HG03457 (cell line): ENCODE measurements around the gene RAPGEF3.

ENCODE experiments used
- ATAC-seq: cut with Tn5 transposase; IDR thresholded peaks from one replicate; pipeline ENCODE4 v1.9.1; 2021; ENCODE audit warnings: moderate number of reproducible peaks; ENCODE audit not compliant: unreplicated experiment

Gene RAPGEF3

DNA sequence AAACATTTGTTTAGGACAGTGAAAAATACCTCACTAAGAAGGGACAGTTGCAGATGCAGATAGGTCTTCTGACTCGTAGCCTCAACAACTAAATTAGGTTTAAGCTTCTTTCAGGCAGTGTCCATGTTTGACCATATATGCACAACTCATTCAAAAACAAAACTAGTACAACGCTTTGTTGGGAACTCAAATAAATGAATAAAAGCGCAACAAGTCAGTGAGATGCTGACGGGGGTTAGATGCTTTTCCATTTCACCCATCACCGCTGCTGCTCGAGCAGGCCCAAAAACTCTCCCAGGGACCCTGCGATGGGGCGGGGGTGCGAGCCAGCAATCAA lies 53.5 kb downstream of the RAPGEF3 start:
- ATAC-seq, result no peak

- ATAC-seq, result no peak
Observed at GRCh38 chr12:47704719-47705118, 54.0 kb downstream of the RAPGEF3 start.

DNA sequence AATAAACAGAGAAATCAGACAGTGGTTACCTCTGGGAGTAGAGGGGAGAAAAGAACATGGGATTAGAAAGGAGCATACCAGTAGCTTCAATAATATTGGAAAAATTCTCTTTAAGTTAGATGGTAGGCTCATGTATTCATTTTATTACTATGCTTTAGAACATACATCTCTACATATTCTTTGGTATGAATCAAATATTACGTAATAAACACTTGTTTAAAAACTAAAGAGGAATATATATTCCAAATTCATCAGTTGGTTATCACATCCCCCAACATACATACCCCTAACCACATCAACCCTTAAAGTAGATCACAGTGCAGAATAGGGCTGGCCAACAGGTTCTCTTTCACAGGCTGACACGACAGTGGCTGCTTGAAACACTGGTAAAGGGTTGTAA lies 58.4 kb downstream of the RAPGEF3 start:
- no peak for ATAC-seq

GRCh38 chr12:47698631-47699030 lies 60.0 kb downstream of the RAPGEF3 start:
- no peak for ATAC-seq

- ATAC-seq, result no peak
Observed at GRCh38 chr12:47698055-47698454, 60.6 kb downstream of the RAPGEF3 start.

- no peak for ATAC-seq
Observed at GRCh38 chr12:47689215-47689614, 69.5 kb downstream of the RAPGEF3 start.

GRCh38 chr12:47687636-47688035 lies 71.0 kb downstream of the RAPGEF3 start:
- no peak for ATAC-seq

DNA sequence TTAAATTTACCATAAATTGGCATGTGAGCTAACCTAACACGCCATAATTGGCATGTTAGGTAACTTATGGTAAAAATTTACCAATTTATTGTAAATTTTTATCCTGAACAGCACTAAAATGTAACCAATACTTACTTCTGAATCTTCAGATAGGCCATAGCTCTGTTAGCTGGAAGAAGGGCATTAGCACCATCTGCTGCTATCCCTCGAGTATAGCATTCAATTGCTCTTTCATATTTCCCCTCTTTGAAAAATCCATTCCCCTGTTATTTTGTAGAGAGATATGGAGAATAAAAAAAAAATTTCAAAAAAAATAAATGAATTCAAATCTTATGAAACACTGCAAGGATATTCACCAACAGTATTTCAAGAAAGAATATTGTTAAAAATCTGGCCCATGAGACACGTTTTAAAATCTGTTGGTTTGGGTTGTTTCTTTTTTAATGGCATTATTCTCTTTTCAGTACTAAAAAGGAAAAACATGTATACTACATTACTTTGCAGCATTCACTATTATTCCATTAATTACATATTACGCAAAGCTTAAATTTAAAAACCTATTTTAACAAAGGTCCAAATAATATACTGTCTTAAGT lies 71.9 kb downstream of the RAPGEF3 start:
- no peak for ATAC-seq
